Measurements from ENCODE around the gene TUBD1. TPM values are rescaled to one million over a fixed set of nuclear protein-coding genes. Genes with fewer than 3 reads are reported as not detected.

TUBD1 gene
- total and polyA plus RNA-seq, 8 donors, result 5.9 to 28.6 (median 13.8) TPM; not detected in 1

GRCh38 chr17:59872351-59872750 is 20.4 kb downstream of the TUBD1 start:
- Histone ChIP-seq H3K4me1 (peaks cover 8 to 55% (median 26%) of the 10 kb centered on the region in 4 donors), H3K4me3 (no peak overlapping the region), H3K27ac (peak overlapping the region; percentile 48 to 79 (median 66)), H3K9me3 (no peaks in the 10 kb centered on the region), H3K36me3 (peaks cover 15 to 59% (median 46%) of the 10 kb centered on the region in 4 donors), H3K27me3 (no peaks in the 10 kb centered on the region)
- intact Hi-C loops (cut with DNase I; ENCODE audit: low total_unique reads), result no loop called here
- TF ChIP-seq POLR2AphosphoS5 (IDR thresholded peaks at IDR 0.05) (no peak), CTCF (IDR thresholded peaks at IDR 0.05) (no peak), POLR2A (IDR thresholded peaks at IDR 0.05) (no peak)
- DNase-seq, result peak in 1 of 2 donors; percentile 47

- peaks cover 8 to 59% (median 28%) of the 10 kb centered on the region in 4 donors for H3K4me1 ChIP-seq
- H3K9me3 ChIP-seq, result no peaks in the 10 kb centered on the region
- 38 to 71% (median 57%) methylated on average over 8 of the region's 8 CpGs for WGBS, 5 donors
- H3K4me3 ChIP-seq, result no peak overlapping the region
- TF ChIP-seq CTCF (IDR thresholded peaks at IDR 0.05) (no peak), EP300 (IDR thresholded peaks at IDR 0.05) (no peak)
- no peak for DNase-seq
- H3K27ac ChIP-seq, result peak overlapping the region; percentile 47 to 79 (median 78)
- peaks cover 4 to 53% (median 29%) of the 10 kb centered on the region in 4 donors for H3K36me3 ChIP-seq
- no peaks in the 10 kb centered on the region for H3K27me3 ChIP-seq
- intact Hi-C loops (cut with DNase I; ENCODE audit: low total_unique reads), result no loop called here
Measured at GRCh38 chr17:59870482-59870881, 22.3 kb downstream of the TUBD1 start.

GRCh38 chr17:59869941-59870218 is 22.9 kb downstream of the TUBD1 start:
- Histone ChIP-seq H3K36me3 (peaks cover 0 to 53% (median 27%) of the 10 kb centered on the region in 4 donors), H3K4me1 (peaks cover 8 to 55% (median 28%) of the 10 kb centered on the region in 4 donors), H3K9me3 (no peaks in the 10 kb centered on the region), H3K27ac (peak overlapping the region; percentile 35 to 79 (median 78)), H3K4me3 (no peak overlapping the region), H3K27me3 (no peaks in the 10 kb centered on the region)
- intact Hi-C loops (cut with DNase I; ENCODE audit: low total_unique reads), result loop anchor here (10.0 kb wide), 1 partner anchor 115 kb away; no protein-coding TSS in a partner anchor
- DNase-seq, result no peak
- WGBS, 5 donors, result 17 to 29% (median 24%) methylated on average over 1 of the region's 1 CpG
- TF ChIP-seq CTCF (IDR thresholded peaks at IDR 0.05) (no peak), POLR2AphosphoS5 (IDR thresholded peaks at IDR 0.05) (no peak), EP300 (IDR thresholded peaks at IDR 0.05) (no peak), POLR2A (IDR thresholded peaks at IDR 0.05) (no peak)

- Histone ChIP-seq H3K4me3 (no peak overlapping the region), H3K27me3 (no peaks in the 10 kb centered on the region), H3K36me3 (peaks cover 5 to 62% (median 40%) of the 10 kb centered on the region in 4 donors), H3K9me3 (no peaks in the 10 kb centered on the region), H3K27ac (peak overlapping the region; percentile 37 to 56 (median 51)), H3K4me1 (peaks cover 4 to 39% (median 21%) of the 10 kb centered on the region in 4 donors)
- TF ChIP-seq POLR2AphosphoS5 (IDR thresholded peaks at IDR 0.05) (no peak), POLR2A (IDR thresholded peaks at IDR 0.05) (no peak), EP300 (IDR thresholded peaks at IDR 0.05) (no peak), CTCF (IDR thresholded peaks at IDR 0.05) (no peak)
- intact Hi-C loops (cut with DNase I; ENCODE audit: low total_unique reads), result loop anchor here (10.0 kb wide), 1 partner anchor 109 kb away; no protein-coding TSS in a partner anchor
- WGBS, 5 donors, result 25 to 56% (median 42%) methylated on average over 3 of the region's 3 CpGs
- DNase-seq, result peak; percentile 41 to 64
Measured at GRCh38 chr17:59863616-59864015, 29.1 kb downstream of the TUBD1 start.
